Daoy (cell line): ENCODE results near the gene SNX1. TPM values are rescaled to one million over a fixed set of nuclear protein-coding genes. Genes with fewer than 3 reads are reported as not detected.

Experiments used
- DNase-seq: peaks from one replicate; pipeline ENCODE4 v3.0.0-alpha.2; 2015; ENCODE audit warnings: low read depth
- total RNA-seq: library from RNA; depleted of rRNA; stranded (reverse); fragments of >200 nt; shearing (Covaris generic); gene quantifications from 2 replicates; pipeline ENCODE4 v1.2.3, GENCODE V29; 2014; rRNA removed

Gene SNX1
- total RNA-seq, 1 experiment from 2014 or later: 31.4 TPM

DNA sequence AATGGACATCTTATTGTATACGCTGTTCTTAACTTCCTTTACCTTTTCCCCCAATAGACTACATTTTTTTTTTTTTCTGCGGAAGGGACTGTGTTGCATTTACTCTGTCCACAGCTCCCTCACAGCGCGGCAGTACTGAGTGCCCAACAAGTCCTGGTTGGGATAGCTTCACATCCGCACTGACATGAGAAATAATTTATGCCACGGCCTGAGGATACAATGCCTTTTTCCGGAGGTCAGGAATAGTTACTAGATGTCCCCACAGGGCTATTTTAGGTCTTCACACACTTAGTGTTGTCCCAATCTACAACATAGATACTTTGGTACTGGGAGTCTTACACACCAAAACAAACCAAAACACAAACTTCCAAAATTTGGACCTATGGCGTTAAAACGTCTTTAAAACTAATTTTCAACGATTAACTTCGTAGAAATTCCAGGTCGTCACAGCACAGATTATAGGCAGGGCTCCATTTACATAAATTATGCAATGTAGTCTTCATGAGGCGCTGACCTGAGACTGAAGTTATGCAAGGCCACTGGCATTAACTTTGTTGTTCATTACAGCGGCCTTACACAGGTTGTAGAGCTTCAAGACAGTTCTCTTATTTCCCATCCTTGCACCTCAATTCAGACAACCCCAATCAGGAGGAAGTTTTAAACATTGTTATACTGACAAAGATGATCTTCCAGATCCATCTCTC, 68.0 kb downstream of the SNX1 start:
- DNase-seq: no peak

DNA sequence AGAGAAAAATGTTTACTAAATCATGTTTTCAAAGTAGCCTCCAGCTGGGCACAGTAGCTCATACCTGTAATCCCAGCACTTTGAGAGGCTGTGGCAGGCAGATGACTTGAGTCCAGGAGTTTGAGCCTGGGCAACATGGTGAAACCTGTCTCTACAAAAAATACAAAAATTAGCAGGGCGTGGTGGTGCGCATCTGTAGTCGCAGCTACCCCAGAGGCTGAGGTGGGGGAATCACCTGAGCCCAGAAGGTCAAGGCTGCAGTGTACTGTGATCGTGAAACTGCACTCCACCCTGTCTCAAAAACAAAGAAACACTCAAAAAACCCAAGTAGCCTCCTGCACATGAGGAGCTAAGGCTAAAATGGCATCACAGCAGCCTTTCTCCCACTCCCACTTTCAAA, 68.7 kb downstream of the SNX1 start:
- no peak for DNase-seq

DNA sequence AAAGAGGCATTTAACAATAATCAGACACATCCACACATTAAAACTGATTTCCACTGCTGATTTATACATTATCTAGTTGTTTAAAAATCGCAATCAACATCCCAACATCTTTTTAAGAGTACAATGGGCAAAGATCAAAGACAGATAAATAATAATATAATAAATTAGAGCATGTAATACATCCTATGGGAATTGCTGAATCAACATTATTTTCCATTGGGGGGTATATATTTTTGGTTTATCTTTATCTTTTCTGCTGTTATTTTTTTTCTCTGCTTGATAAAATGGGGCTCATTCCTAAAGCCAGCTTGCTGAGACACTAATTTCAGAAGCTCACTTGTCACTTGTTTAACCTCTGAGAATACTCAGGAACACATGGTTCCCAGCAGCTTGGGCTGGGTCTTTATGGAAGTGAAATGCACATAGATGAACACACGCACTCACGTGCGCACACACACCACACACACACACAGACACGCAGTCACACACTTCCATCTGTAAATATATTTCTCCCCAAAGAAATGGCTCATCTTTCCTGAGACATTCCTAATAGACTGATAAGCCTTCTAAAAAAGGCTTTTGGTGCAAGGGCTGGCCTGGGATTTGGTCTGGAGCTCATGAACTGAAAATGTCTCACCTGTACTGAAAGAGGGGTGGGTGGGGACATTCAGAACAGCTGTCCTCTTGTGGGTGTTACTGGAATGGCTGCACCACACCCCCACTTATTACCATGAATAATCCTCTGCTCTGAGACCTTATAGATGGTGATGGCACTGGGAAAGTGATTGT, 70.5 kb downstream of the SNX1 start:
- no peak for DNase-seq

DNA sequence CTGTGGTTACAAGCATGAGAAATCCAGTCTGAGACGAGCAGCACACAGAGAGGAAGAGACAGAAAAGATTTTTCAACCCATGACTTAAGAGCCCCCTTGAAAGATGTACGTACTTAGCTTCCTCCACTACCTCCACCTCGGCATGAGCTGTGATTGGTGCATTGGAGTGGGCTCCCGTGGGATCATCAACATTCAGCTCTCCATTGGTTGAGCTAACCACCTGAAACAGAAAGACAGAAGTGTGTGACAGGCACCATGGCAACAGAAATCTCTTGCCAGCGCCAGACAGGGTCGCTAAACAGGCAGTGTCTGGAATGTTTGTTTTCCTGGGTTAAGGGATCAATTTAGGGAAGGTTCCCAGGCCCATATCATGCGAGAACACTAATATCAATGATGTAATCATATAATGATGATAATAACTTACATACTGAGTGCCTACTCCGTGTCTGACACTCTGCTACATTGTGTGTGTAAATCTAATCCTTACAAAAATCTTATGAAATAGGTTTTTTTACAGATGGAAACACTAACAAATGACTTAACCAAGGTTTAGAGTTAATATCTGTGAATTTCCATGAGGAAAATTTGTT, 84.5 kb downstream of the SNX1 start:
- DNase-seq: no peak

DNA sequence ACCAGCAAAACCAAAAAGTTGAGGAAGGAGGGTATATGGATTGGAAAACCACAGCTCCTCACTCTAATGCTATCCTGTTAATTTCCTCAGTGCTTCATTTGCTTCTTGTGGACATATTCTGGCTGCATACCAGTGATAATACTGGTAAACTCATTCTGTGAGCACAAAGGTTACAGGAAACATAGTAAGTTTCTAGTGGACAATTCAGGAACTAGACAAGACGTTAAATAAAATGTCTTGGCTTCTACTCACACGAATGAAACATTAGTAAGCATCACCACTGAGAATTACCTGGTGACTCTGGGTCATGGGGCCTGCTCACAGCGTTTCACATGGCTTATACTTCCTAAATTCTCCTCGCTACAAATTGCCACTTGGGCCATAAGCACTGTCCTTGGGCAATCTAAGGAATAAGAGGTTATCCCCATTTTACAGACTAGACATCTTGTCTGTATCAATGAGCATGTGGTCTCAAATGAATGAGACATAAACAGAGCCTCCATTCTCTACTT, 87.1 kb downstream of the SNX1 start:
- DNase-seq: no peak

DNA sequence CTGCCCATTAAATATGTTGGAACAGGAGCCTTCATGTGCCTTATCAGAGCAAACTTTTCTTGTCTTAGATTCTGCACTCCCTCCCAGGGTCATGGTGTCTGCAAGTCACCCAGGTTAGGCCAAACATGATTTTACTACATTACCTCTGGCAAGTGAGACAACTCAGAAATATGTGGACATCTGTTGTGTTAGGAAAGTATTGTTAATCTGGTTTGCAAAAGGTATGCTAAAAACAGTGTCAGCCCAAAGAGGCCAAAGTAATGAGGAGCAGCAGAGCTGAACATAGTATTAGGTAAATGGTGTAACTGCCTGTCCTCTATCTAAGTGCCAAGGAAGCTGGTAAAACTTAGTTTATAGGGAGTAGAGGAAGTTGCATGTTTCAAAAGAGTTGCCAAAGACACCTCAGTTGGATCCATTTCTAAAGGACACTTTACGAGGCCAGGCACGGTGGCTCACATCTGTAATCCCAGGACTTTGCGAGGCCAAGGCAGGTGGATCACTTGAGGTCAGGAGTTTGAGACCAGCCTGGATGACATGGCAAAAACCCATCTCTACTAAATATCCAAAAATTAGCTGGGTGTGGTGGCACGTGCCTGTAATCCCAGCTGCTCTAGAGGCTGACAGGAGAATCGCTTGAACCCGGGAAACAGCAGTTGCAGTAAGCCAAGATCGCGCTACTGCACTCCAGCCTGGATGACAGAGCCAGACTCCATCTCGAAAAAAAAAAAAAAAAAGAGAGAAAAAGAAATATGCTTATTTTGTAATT, 89.5 kb downstream of the SNX1 start:
- no peak for DNase-seq

DNA sequence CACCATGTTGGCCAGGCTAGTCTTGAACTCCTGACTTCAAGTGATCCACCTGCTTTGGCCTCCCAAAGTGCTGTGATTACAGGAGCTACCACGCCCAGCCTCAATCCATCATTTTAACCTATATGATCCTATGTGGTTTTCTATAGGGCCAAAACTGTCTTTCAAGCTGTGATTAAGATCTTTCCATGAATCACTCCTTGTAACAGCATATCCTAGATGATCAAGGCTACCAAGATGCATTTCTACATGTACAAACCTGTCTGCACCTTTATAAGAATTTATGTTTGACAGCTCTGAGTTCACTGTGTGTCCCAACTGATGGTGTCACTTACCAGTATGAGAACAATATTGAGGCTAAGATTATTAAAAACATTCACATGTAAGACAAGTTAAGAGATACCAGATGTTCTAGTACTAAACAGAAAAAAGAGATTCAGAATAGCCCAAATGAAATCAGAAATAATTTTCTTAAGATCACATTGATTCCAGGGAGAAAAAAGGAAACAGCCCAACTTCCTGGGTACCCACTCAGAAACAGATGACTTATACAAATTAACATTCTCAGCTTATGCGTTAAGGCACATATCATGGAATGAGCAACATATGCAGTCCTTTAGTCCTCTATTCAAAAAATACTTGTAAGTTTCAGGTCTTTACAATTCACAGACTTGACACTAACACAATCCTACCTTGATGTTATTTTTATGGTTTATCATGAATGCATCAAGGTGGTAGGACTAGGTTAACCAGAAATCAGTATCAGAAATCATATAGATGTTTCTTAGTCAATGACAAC, 91.8 kb downstream of the SNX1 start:
- DNase-seq: no peak

Other genes with a start within 250 kb of the SNX1 start
- gene DAPK2, start 49.5 kb upstream of the SNX1 start, total RNA-seq: 1.5 and 1.9 TPM in 2 replicates
- gene CIAO2A, start 2.1 kb upstream of the SNX1 start, total RNA-seq: 170 and 255 TPM in 2 replicates
- not detected in 2 replicates for gene SNX22, start 55.7 kb downstream of the SNX1 start, total RNA-seq
- 323 and 334 TPM in 2 replicates for gene PPIB, start 67.0 kb downstream of the SNX1 start, total RNA-seq